Measurements from ENCODE around the gene AKAP12.

- TF ChIP-seq, protein P1, sequence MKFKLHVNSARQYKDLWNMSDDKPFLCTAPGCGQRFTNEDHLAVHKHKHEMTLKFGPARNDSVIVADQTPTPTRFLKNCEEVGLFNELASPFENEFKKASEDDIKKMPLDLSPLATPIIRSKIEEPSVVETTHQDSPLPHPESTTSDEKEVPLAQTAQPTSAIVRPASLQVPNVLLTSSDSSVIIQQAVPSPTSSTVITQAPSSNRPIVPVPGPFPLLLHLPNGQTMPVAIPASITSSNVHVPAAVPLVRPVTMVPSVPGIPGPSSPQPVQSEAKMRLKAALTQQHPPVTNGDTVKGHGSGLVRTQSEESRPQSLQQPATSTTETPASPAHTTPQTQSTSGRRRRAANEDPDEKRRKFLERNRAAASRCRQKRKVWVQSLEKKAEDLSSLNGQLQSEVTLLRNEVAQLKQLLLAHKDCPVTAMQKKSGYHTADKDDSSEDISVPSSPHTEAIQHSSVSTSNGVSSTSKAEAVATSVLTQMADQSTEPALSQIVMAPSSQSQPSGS (CRISPR knock-in tag; IDR thresholded peaks at IDR 0.05; ENCODE audit: borderline replicate concordance, low read depth): no peak
- TF ChIP-seq SMAD3 (CRISPR knock-in tag; IDR thresholded peaks at IDR 0.05; ENCODE audit: borderline replicate concordance) (no peak), CTCF (IDR thresholded peaks at IDR 0.05) (no peak), ZNF232 (CRISPR knock-in tag; IDR thresholded peaks at IDR 0.05) (no peak), USF2 (CRISPR knock-in tag; IDR thresholded peaks at IDR 0.05) (no peak), ZNF263 (CRISPR knock-in tag; IDR thresholded peaks at IDR 0.05; ENCODE audit: low read depth) (no peak), MLX (CRISPR knock-in tag; IDR thresholded peaks at IDR 0.05) (no peak), ZNF281 (CRISPR knock-in tag; IDR thresholded peaks at IDR 0.05) (no peak), CREB1 (CRISPR knock-in tag; IDR thresholded peaks at IDR 0.05) (no peak), SMAD4 (CRISPR knock-in tag; IDR thresholded peaks at IDR 0.05) (no peak), MYBL2 (CRISPR knock-in tag; IDR thresholded peaks at IDR 0.05) (no peak)
- TF ChIP-seq, protein P2, sequence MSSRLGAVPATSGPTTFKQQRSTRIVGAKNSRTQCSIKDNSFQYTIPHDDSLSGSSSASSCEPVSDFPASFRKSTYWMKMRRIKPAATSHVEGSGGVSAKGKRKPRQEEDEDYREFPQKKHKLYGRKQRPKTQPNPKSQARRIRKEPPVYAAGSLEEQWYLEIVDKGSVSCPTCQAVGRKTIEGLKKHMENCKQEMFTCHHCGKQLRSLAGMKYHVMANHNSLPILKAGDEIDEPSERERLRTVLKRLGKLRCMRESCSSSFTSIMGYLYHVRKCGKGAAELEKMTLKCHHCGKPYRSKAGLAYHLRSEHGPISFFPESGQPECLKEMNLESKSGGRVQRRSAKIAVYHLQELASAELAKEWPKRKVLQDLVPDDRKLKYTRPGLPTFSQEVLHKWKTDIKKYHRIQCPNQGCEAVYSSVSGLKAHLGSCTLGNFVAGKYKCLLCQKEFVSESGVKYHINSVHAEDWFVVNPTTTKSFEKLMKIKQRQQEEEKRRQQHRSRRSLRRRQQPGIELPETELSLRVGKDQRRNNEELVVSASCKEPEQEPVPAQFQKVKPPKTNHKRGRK (CRISPR knock-in tag; IDR thresholded peaks at IDR 0.05; ENCODE audit: borderline replicate concordance): no peak
- TF ChIP-seq, protein P3, sequence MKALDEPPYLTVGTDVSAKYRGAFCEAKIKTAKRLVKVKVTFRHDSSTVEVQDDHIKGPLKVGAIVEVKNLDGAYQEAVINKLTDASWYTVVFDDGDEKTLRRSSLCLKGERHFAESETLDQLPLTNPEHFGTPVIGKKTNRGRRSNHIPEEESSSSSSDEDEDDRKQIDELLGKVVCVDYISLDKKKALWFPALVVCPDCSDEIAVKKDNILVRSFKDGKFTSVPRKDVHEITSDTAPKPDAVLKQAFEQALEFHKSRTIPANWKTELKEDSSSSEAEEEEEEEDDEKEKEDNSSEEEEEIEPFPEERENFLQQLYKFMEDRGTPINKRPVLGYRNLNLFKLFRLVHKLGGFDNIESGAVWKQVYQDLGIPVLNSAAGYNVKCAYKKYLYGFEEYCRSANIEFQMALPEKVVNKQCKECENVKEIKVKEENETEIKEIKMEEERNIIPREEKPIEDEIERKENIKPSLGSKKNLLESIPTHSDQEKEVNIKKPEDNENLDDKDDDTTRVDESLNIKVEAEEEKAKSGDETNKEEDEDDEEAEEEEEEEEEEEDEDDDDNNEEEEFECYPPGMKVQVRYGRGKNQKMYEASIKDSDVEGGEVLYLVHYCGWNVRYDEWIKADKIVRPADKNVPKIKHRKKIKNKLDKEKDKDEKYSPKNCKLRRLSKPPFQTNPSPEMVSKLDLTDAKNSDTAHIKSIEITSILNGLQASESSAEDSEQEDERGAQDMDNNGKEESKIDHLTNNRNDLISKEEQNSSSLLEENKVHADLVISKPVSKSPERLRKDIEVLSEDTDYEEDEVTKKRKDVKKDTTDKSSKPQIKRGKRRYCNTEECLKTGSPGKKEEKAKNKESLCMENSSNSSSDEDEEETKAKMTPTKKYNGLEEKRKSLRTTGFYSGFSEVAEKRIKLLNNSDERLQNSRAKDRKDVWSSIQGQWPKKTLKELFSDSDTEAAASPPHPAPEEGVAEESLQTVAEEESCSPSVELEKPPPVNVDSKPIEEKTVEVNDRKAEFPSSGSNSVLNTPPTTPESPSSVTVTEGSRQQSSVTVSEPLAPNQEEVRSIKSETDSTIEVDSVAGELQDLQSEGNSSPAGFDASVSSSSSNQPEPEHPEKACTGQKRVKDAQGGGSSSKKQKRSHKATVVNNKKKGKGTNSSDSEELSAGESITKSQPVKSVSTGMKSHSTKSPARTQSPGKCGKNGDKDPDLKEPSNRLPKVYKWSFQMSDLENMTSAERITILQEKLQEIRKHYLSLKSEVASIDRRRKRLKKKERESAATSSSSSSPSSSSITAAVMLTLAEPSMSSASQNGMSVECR (CRISPR knock-in tag; IDR thresholded peaks at IDR 0.05; ENCODE audit: borderline replicate concordance): no peak
- TF ChIP-seq, protein P4, sequence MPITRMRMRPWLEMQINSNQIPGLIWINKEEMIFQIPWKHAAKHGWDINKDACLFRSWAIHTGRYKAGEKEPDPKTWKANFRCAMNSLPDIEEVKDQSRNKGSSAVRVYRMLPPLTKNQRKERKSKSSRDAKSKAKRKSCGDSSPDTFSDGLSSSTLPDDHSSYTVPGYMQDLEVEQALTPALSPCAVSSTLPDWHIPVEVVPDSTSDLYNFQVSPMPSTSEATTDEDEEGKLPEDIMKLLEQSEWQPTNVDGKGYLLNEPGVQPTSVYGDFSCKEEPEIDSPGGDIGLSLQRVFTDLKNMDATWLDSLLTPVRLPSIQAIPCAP (CRISPR knock-in tag; IDR thresholded peaks at IDR 0.05): no peak
These were observed 164.1 kb downstream of the AKAP12 start for GRCh38 chr6:151403919-151404308.

Measured in WTC11 (cell line).